PC-3 (cell line): ENCODE measurements around the gene TBX10. TPM values are rescaled to one million over a fixed set of nuclear protein-coding genes. Genes with fewer than 3 reads are reported as not detected.

Source experiments
- ATAC-seq: fragments of 200-7000 bp; cut with Tn5 transposase; 2 replicates; pipeline ENCODE4 v1.9.1; 2020; ENCODE audit warnings: mild to moderate bottlenecking, moderate library complexity
- BruUV-seq: library from RNA; stranded (reverse); fragments of 400-500 nt; replicated peaks from 2 replicates; lab custom pipeline; 2021; lab: Mats Ljungman, UMichigan
- CTCF ChIA-PET: fragments of 300-600 bp; sonication (Branson Sonifier 250); formaldehyde crosslinking; loops from one replicate; lab custom pipeline; 2022; ENCODE audit warnings: antibody characterized with exemption; lab: Charles Lee
- POLR2A ChIA-PET: fragments of 300-600 bp; sonication (Branson Sonifier 250); formaldehyde crosslinking; loops from one replicate; lab custom pipeline; 2022; ENCODE audit warnings: antibody characterized with exemption; ENCODE audit not compliant: unreplicated experiment; lab: Charles Lee
- DNase-seq: peaks from one replicate; pipeline ENCODE4 v3.0.0-alpha.2; 2015
- H2AFZ ChIP-seq: fragments of 300-600 bp; sonication (generic); 2 replicates; pipeline ENCODE4 v1.6.0; 2016; ENCODE audit warnings: antibody characterized with exemption, low read length
- H3F3A ChIP-seq: fragments of 300-600 bp; sonication (generic); one replicate; pipeline ENCODE4 v1.6.0; 2017; ENCODE audit warnings: antibody characterized with exemption, low read length, control low read depth, mild to moderate bottlenecking; ENCODE audit not compliant: unreplicated experiment
- H3K27ac ChIP-seq: fragments of 300-600 bp; sonication (generic); 2 replicates; pipeline ENCODE4 v1.5.1; 2016; ENCODE audit warnings: mild to moderate bottlenecking, low read length
- H3K27me3 ChIP-seq: fragments of 300-600 bp; sonication (generic); 2 replicates; pipeline ENCODE4 v1.6.1; 2016; ENCODE audit warnings: low read length, mixed read lengths
- H3K36me3 ChIP-seq: fragments of 300-600 bp; sonication (generic); 2 replicates; pipeline ENCODE4 v1.6.1; 2016; ENCODE audit warnings: low read depth, mixed run types, low read length, mixed read lengths
- H3K4me1 ChIP-seq: fragments of 300-600 bp; sonication (generic); 2 replicates; pipeline ENCODE4 v1.5.1; 2016; ENCODE audit warnings: low read length; ENCODE audit not compliant: insufficient read depth
- H3K4me2 ChIP-seq: fragments of 300-600 bp; sonication (generic); 2 replicates; pipeline ENCODE4 v1.6.0; 2016; ENCODE audit warnings: low read length
- H3K4me3 ChIP-seq: fragments of 300-600 bp; sonication (generic); 2 replicates; pipeline ENCODE4 v1.5.1; 2016; ENCODE audit warnings: mild to moderate bottlenecking, low read length, mixed read lengths
- H3K79me2 ChIP-seq: fragments of 300-600 bp; sonication (generic); 2 replicates; pipeline ENCODE4 v1.6.1; 2017; ENCODE audit warnings: low read length, mixed read lengths
- H3K9ac ChIP-seq: fragments of 300-600 bp; sonication (generic); 2 replicates; pipeline ENCODE4 v1.6.0; 2016; ENCODE audit warnings: mild to moderate bottlenecking, low read length
- H3K9me2 ChIP-seq: fragments of 300-600 bp; sonication (generic); replicated peaks from 2 replicates; pipeline ENCODE4 v1.6.1; 2016; ENCODE audit warnings: mixed run types, low read length, mixed read lengths
- H3K9me3 ChIP-seq: fragments of 300-600 bp; sonication (generic); 2 replicates; pipeline ENCODE4 v1.6.1; 2016; ENCODE audit warnings: low read length, mixed read lengths
- H4K20me1 ChIP-seq: fragments of 300-600 bp; sonication (generic); 2 replicates; pipeline ENCODE4 v1.6.1; 2016; ENCODE audit warnings: low read length, mixed read lengths
- EZH2 ChIP-seq: fragments of 300-600 bp; sonication (generic); IDR thresholded peaks from one replicate; pipeline ENCODE4 v1.6.1; 2017; ENCODE audit warnings: antibody characterized with exemption, mild to moderate bottlenecking, low read length; ENCODE audit not compliant: unreplicated experiment
- EZH2phosphoT487 ChIP-seq: fragments of 300-600 bp; sonication (generic); IDR thresholded peaks from 2 replicates; pipeline ENCODE4 v1.6.1; 2018; ENCODE audit warnings: mild to moderate bottlenecking, antibody characterized with exemption, low read length, borderline replicate concordance
- intact Hi-C: fragments of 100-400 bp; cut with micrococcal nuclease; formaldehyde crosslinking; loops from 2 replicates; pipeline ENCODE4 v1.9.0; 2023
- total RNA-seq: library from RNA; depleted of rRNA; stranded (reverse); fragments of >200 nt; gene quantifications from 2 replicates; pipeline ENCODE4 v1.2.3, GENCODE V29; 2014
- TF ChIP-seq, protein P1 (sequence below): fragments of 300-600 bp; sonication (generic); conservative IDR thresholded peaks from 2 replicates; pipeline ENCODE4 v1.5.1; 2017; ENCODE audit warnings: antibody characterized with exemption, low read depth, mild to moderate bottlenecking, low read length

TBX10 gene
- total RNA-seq, 1 experiment from 2014 or later: not detected

- Histone ChIP-seq H4K20me1 (no peaks in the 10 kb centered on the region), H3K79me2 (no peaks in the 10 kb centered on the region), H2AFZ (no peak overlapping the region), H3K4me1 (no peaks in the 10 kb centered on the region), H3K4me2 (no peak overlapping the region), H3K9me2 (no peaks in the 10 kb centered on the region), H3K9me3 (no peaks in the 10 kb centered on the region), H3K27ac (no peak overlapping the region), H3K4me3 (no peak overlapping the region), H3K9ac (no peak overlapping the region), H3F3A (no peaks in the 10 kb centered on the region), H3K36me3 (no peaks in the 10 kb centered on the region), H3K27me3 (no peaks in the 10 kb centered on the region)
- DNase-seq (no peak), ATAC-seq (no peak; the same call in 1 of the 2 replicates)
- POLR2A ChIA-PET: no interaction called here
- no peak for TF ChIP-seq EZH2
- no peak for TF ChIP-seq EZH2phosphoT487
- TF ChIP-seq, protein P1, sequence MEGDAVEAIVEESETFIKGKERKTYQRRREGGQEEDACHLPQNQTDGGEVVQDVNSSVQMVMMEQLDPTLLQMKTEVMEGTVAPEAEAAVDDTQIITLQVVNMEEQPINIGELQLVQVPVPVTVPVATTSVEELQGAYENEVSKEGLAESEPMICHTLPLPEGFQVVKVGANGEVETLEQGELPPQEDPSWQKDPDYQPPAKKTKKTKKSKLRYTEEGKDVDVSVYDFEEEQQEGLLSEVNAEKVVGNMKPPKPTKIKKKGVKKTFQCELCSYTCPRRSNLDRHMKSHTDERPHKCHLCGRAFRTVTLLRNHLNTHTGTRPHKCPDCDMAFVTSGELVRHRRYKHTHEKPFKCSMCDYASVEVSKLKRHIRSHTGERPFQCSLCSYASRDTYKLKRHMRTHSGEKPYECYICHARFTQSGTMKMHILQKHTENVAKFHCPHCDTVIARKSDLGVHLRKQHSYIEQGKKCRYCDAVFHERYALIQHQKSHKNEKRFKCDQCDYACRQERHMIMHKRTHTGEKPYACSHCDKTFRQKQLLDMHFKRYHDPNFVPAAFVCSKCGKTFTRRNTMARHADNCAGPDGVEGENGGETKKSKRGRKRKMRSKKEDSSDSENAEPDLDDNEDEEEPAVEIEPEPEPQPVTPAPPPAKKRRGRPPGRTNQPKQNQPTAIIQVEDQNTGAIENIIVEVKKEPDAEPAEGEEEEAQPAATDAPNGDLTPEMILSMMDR: no peak
- BruUV-seq: no TSS peak
- intact Hi-C loops: loop anchor here (1.0 kb wide), 1 partner anchor 26 kb away; no protein-coding TSS in a partner anchor
- CTCF ChIA-PET: interaction anchor here (0.6 to 1.5 kb wide), 3 partner anchors 26 to 430 kb away, joined by 3 to 8 read pairs (median 6); partner anchors contain the start of gene NUDT8
These were observed 25.4 kb upstream of the TBX10 start for GRCh38 chr11:67664696-67665540.

- Histone ChIP-seq H3K36me3 (no peaks in the 10 kb centered on the region), H2AFZ (no peak overlapping the region), H3K9me3 (no peaks in the 10 kb centered on the region), H3K4me2 (no peak overlapping the region), H3K79me2 (no peaks in the 10 kb centered on the region), H3K4me3 (no peak overlapping the region), H3K27me3 (no peaks in the 10 kb centered on the region), H3K9me2 (no peaks in the 10 kb centered on the region), H3K27ac (no peak overlapping the region), H3K9ac (no peak overlapping the region), H3K4me1 (no peaks in the 10 kb centered on the region), H4K20me1 (no peaks in the 10 kb centered on the region), H3F3A (no peaks in the 10 kb centered on the region)
- CTCF ChIA-PET: interaction anchor here (1.5 kb wide), 1 partner anchor 27 kb away, joined by 8 read pairs; no protein-coding TSS in a partner anchor
- BruUV-seq: no TSS peak
- DNase-seq (no peak), ATAC-seq (no peak)
- POLR2A ChIA-PET: no interaction called here
- no peak for TF ChIP-seq EZH2
- no peak for TF ChIP-seq EZH2phosphoT487
- TF ChIP-seq, protein P1: no peak
- intact Hi-C loops: no loop called here
These were observed 24.6 kb upstream of the TBX10 start for GRCh38 chr11:67664213-67664585.
